Panc1 (cell line): ENCODE measurements around the gene FTL.

Source experiments
- CTCF ChIP-seq: fragments of 450-650 bp; IDR thresholded peaks from 2 replicates; pipeline ENCODE4 v1.5.1; 2017; ENCODE audit warnings: mild to moderate bottlenecking
- POLR2AphosphoS5 ChIP-seq: IDR thresholded peaks from 2 replicates; pipeline ENCODE4 v1.6.1; 2012; ENCODE audit warnings: mild to moderate bottlenecking, low read depth, low read length, moderate library complexity
- REST ChIP-seq, 2 experiments: IDR thresholded peaks; 2 replicates each; pipeline ENCODE4 v1.6.1; 2011 to 2012; ENCODE audit warnings: low read depth in 2 of 2, control low read depth in 1 of 2, low read length in 1 of 2, mild to moderate bottlenecking in 1 of 2, moderate library complexity in 1 of 2; ENCODE audit not compliant: insufficient read depth in 1 of 2

GRCh38 chr19:48935864-48936263, 29.2 kb upstream of the FTL start:
- TF ChIP-seq POLR2AphosphoS5 (no peak), CTCF (no peak), REST (IDR thresholded peaks at IDR 0.05; ENCODE audit: insufficient read depth in 1 of 2, low read depth in 2 of 2, low read length in 1 of 2) (no peak)
